Body of pancreas (tissue), 4 donors: ENCODE measurements around the gene WNT3A. TPM values are rescaled to one million over a fixed set of nuclear protein-coding genes. Genes with fewer than 3 reads are reported as not detected.

ENCODE experiments used
- ATAC-seq: fragments of 150-250 bp; one replicate; pipeline ENCODE4 v1.9.1; 2016
- DNase-seq, 4 donors: peaks; one replicate each; pipeline ENCODE4 v3.0.0-alpha.2; 2019
- H3K27ac ChIP-seq, 4 donors: fragments of 200-600 bp; sonication (generic); 1 replicate in 3 of 4; 2 replicates in 1 of 4; pipeline versions ENCODE4 v1.5.1 to v1.6.1; 2016 to 2019; ENCODE audit warnings: mild to moderate bottlenecking in 1 of 4, mixed read lengths in 1 of 4, moderate library complexity in 1 of 4
- H3K27me3 ChIP-seq, 2 donors: fragments of 200-600 bp; sonication (generic); one replicate each; pipeline ENCODE4 v1.6.0; 2016; ENCODE audit warnings: mild to moderate bottlenecking in 1 of 2
- H3K36me3 ChIP-seq, 2 donors: fragments of 200-600 bp; sonication (generic); replicated peaks in 1 of 2; 2 replicates each; pipeline ENCODE4 v1.5.1; 2016; ENCODE audit warnings: low read depth in 2 of 2; ENCODE audit not compliant: insufficient read depth in 1 of 2
- H3K4me1 ChIP-seq: fragments of 200-600 bp; sonication (generic); one replicate; pipeline ENCODE4 v1.6.0; 2016
- H3K4me3 ChIP-seq, 2 donors: fragments of 200-600 bp; sonication (generic); 1 replicate in 1 of 2; 2 replicates in 1 of 2; pipeline ENCODE4 v1.5.1; 2016 to 2019
- H3K9me3 ChIP-seq, 3 donors: fragments of 200-600 bp; sonication (generic); 1 replicate in 2 of 3; 2 replicates in 1 of 3; pipeline ENCODE4 v1.5.1; 2016
- POLR2A ChIP-seq, 3 donors: fragments of 450-650 bp; IDR thresholded peaks; one replicate each; pipeline ENCODE4 v1.6.1; 2016; ENCODE audit warnings: antibody characterized with exemption in 3 of 3, mild to moderate bottlenecking in 2 of 3
- WGBS, 2 donors: methylation state at CpG; one replicate each; pipeline ENCODE4 v1.1.5; 2017; 5-methylcytosine and 5-hydroxymethylcytosine counted together
- intact Hi-C: fragments of 100-400 bp; cut with DNase I; formaldehyde crosslinking; loops from one replicate; pipeline ENCODE4 v1.15.1; 2023
- total RNA-seq, 2 donors: library from RNA; depleted of rRNA; stranded (reverse); fragments of >200 nt; gene quantifications; one replicate each; pipeline ENCODE4 v1.1.0, GENCODE V29; 2016
- TF ChIP-seq, protein P1 (sequence below), 7 experiments: fragments of 450-650 bp in 4 of 7; fragments of 200-600 bp in 3 of 7; sonication (generic) in 3 of 7; IDR thresholded peaks; one replicate each; pipeline ENCODE4 v1.5.1; 2016 to 2019; ENCODE audit warnings: antibody characterized with exemption in 7 of 7

The WNT3A gene
- total RNA-seq, 2 donors from 2014 or later: not detected

- Histone ChIP-seq H3K4me3 (no peak overlapping the region), H3K36me3 (no peaks in the 10 kb centered on the region), H3K4me1 (no peaks in the 10 kb centered on the region), H3K27ac (no peak overlapping the region), H3K27me3 (peaks cover 0 to 10% of the 10 kb centered on the region in 2 donors), H3K9me3 (no peaks in the 10 kb centered on the region)
- DNase-seq: no peak
- WGBS, 2 donors: 37 to 55% methylated on average over 4 of the region's 4 CpGs
- no peak for ATAC-seq
- TF ChIP-seq, protein P1, sequence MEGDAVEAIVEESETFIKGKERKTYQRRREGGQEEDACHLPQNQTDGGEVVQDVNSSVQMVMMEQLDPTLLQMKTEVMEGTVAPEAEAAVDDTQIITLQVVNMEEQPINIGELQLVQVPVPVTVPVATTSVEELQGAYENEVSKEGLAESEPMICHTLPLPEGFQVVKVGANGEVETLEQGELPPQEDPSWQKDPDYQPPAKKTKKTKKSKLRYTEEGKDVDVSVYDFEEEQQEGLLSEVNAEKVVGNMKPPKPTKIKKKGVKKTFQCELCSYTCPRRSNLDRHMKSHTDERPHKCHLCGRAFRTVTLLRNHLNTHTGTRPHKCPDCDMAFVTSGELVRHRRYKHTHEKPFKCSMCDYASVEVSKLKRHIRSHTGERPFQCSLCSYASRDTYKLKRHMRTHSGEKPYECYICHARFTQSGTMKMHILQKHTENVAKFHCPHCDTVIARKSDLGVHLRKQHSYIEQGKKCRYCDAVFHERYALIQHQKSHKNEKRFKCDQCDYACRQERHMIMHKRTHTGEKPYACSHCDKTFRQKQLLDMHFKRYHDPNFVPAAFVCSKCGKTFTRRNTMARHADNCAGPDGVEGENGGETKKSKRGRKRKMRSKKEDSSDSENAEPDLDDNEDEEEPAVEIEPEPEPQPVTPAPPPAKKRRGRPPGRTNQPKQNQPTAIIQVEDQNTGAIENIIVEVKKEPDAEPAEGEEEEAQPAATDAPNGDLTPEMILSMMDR (IDR thresholded peaks at IDR 0.05): no peak
- no peak for TF ChIP-seq POLR2A (IDR thresholded peaks at IDR 0.05)
- intact Hi-C loops: no loop called here
These were observed 59.6 kb downstream of the WNT3A start for GRCh38 chr1:228066416-228066815.

DNA sequence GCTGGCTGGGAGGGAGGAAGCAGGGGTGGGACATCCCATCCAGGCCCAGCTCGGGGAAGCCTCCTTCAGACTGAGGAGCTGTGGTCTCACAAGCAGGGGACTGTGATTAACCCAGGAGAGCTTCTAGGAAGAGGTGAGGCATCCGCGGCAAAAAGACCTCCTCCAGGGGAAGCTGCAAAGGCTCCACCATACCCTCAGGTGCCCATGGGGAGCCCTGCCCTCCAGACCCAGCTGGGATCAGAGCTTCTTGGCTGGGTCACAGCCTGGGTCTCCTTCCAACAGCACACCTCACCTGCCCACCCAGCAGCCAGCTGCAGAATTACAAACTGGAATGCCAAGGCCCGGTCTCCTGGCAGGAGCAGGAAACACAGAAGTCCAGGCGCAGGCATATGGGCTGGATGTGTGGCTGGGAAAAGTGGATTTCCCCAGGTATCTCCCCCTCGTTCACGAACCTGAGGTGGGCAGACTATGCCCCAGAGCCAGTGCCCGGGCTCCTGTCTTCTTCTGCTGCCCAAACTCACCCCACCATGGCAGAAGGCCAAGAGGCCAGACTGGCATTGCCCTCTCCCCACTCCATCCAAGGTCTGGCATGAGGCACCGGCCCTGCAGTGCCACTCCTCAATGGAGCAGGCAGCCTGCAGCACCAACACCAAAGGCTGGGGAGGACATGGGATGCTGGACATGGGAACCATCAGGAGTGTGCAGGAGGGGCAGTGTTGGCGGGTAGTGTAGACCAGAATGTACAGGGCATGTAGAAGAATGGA, 60.3 kb downstream of the WNT3A start:
- DNase-seq: no peak

DNA sequence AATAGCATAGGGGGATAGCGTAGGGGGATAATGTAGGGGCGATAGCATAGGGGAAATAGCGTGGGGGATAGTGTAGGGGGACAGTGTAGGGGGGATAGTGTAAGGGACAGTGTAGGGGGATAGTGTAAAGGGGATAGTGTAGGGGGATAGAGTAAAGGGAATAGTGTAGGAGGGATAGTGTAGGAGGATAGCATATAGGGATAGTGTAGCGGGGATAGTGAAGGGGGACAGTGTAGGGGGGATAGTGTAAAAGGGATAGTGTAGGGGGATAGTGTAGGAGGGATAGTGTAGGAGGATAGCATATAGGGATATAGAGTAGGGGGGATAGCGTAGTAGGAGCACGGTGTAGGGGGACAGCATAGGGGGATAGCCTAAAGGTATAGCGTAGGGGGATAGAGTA, 61.6 kb downstream of the WNT3A start:
- WGBS, 2 donors: 58 to 63% methylated on average over 7 of the region's 7 CpGs
- intact Hi-C loops: no loop called here

More for the DNA sequence above, 60.3 kb downstream of the WNT3A start:
- H3K9me3 ChIP-seq: no peaks in the 10 kb centered on the region
- TF ChIP-seq POLR2A (IDR thresholded peaks at IDR 0.05): no peak
- TF ChIP-seq, protein P1 (IDR thresholded peaks at IDR 0.05): no peak
- 47 to 53% methylated on average over 10 of the region's 10 CpGs for WGBS, 2 donors
- H3K4me3 ChIP-seq: no peak overlapping the region
- no peaks in the 10 kb centered on the region for H3K4me1 ChIP-seq
- no peaks in the 10 kb centered on the region for H3K36me3 ChIP-seq
- intact Hi-C loops: no loop called here
- no peak overlapping the region for H3K27ac ChIP-seq
- H3K27me3 ChIP-seq: peaks cover 0 to 10% of the 10 kb centered on the region in 2 donors
- no peak for ATAC-seq

DNA sequence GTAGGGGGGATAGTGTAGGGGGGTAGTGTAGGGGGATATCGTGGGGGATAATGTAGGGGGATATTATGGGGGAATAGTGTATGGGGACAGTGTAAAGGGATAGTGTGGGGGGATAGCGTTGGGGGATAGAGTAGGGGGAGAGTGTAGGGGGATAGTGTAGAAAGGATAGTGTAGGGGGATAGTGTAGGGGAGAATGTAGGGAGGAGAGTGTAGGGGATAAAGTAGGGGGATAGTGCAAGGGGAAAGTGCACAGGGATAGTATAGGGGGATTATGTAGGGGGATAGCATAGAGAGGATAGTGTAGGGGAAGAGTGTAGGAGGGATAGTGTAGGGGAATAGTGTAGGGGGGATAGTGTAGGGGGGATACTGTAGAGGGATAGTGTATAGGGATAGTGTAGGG, 63.4 kb downstream of the WNT3A start:
- Histone ChIP-seq H3K4me1 (no peaks in the 10 kb centered on the region), H3K27me3 (peaks cover 0 to 5% of the 10 kb centered on the region in 2 donors), H3K9me3 (no peaks in the 10 kb centered on the region), H3K4me3 (no peak overlapping the region), H3K27ac (no peak overlapping the region), H3K36me3 (no peaks in the 10 kb centered on the region)
- no peak for DNase-seq
- intact Hi-C loops: no loop called here
- 38 to 39% methylated on average over 2 of the region's 2 CpGs for WGBS, 2 donors
- ATAC-seq: no peak
- TF ChIP-seq, protein P1 (IDR thresholded peaks at IDR 0.05): no peak
- no peak for TF ChIP-seq POLR2A (IDR thresholded peaks at IDR 0.05)

More for the DNA sequence above, 61.6 kb downstream of the WNT3A start:
- H3K36me3 ChIP-seq: no peaks in the 10 kb centered on the region
- TF ChIP-seq, protein P1 (IDR thresholded peaks at IDR 0.05): no peak
- no peak for TF ChIP-seq POLR2A (IDR thresholded peaks at IDR 0.05)
- H3K27ac ChIP-seq: no peak overlapping the region
- H3K4me3 ChIP-seq: no peak overlapping the region
- DNase-seq (no peak), ATAC-seq (no peak)
- H3K27me3 ChIP-seq: peaks cover 0 to 10% of the 10 kb centered on the region in 2 donors
- no peaks in the 10 kb centered on the region for H3K4me1 ChIP-seq
- no peaks in the 10 kb centered on the region for H3K9me3 ChIP-seq

DNA sequence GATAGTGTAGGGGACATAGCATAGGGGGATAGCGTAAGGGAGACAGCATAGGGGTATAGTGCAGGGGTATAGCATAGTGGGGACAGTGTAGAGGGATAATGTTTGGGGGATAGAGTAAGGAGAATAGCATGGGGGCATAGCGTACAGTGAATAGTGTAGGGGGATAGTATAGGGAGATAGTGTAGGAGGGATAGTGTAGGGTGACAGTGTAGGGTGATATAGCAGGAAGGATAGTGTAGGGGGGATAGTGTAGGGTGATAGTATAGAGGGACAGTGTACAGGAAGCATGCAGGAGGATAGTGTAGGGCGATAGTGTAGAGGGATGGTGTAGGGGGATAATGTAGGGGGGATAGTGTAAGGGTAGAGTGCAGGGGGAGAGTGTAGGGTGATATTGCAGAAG, 64.1 kb downstream of the WNT3A start:
- no peak overlapping the region for H3K4me3 ChIP-seq

More for the DNA sequence above, 64.1 kb downstream of the WNT3A start:
- no peak for ATAC-seq
- no peaks in the 10 kb centered on the region for H3K36me3 ChIP-seq
- H3K4me1 ChIP-seq: no peaks in the 10 kb centered on the region
- intact Hi-C loops: no loop called here
- no peak for TF ChIP-seq POLR2A (IDR thresholded peaks at IDR 0.05)
- TF ChIP-seq, protein P1 (IDR thresholded peaks at IDR 0.05): no peak
- no peak overlapping the region for H3K27ac ChIP-seq
- no peaks in the 10 kb centered on the region for H3K9me3 ChIP-seq
- 56 to 64% methylated on average over 3 of the region's 3 CpGs for WGBS, 2 donors
- DNase-seq: no peak
- peaks cover 0 to 5% of the 10 kb centered on the region in 2 donors for H3K27me3 ChIP-seq
